ENCODE results near the gene CLMN. TPM values are rescaled to one million over a fixed set of nuclear protein-coding genes. Genes with fewer than 3 reads are reported as not detected.

Gene CLMN
- total RNA-seq, 1 experiment from 2014 or later, result 8.6 TPM

DNA sequence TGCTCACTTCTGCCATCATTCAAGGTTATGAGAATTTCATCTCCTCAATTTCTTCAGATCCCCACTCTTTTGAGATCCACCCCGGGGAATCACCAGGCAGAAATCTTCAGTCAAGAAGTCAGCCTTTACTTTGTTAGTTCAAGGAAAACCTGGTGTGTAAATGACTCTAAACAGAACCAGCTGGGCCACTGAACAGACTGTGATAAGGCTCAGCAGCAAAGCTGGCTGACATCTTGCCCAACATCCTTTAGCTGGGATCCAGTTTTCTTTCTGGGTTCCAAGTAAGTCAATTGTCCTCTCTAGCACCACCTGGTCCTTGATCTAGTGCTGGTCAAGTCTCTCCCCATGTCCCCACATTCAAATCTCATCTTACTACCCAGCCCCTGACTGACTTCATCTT, 11.6 kb downstream of the CLMN start:
- H3K36me3 ChIP-seq (ENCODE audit: insufficient read depth, low read length, poor library complexity, severe bottlenecking), result no peaks in the 10 kb centered on the region
- TF ChIP-seq EZH2 (IDR thresholded peaks at IDR 0.05; ENCODE audit: borderline replicate concordance, low read depth, low read length, poor library complexity, severe bottlenecking), result no peak
- TF ChIP-seq, protein P1, sequence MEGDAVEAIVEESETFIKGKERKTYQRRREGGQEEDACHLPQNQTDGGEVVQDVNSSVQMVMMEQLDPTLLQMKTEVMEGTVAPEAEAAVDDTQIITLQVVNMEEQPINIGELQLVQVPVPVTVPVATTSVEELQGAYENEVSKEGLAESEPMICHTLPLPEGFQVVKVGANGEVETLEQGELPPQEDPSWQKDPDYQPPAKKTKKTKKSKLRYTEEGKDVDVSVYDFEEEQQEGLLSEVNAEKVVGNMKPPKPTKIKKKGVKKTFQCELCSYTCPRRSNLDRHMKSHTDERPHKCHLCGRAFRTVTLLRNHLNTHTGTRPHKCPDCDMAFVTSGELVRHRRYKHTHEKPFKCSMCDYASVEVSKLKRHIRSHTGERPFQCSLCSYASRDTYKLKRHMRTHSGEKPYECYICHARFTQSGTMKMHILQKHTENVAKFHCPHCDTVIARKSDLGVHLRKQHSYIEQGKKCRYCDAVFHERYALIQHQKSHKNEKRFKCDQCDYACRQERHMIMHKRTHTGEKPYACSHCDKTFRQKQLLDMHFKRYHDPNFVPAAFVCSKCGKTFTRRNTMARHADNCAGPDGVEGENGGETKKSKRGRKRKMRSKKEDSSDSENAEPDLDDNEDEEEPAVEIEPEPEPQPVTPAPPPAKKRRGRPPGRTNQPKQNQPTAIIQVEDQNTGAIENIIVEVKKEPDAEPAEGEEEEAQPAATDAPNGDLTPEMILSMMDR (conservative IDR thresholded peaks at IDR 0.05; ENCODE audit: low read depth, low read length), result no peak
- no peak overlapping the region for H3K4me3 ChIP-seq (ENCODE audit: low read depth, low read length, poor library complexity, severe bottlenecking)
- no TSS peak for BruUV-seq (replicated peaks)
- no peaks in the 10 kb centered on the region for H3K9me3 ChIP-seq (ENCODE audit: low read depth, low read length, poor library complexity, severe bottlenecking)
- H3K27me3 ChIP-seq (replicated peaks; ENCODE audit: insufficient read depth, low read depth, low read length, poor library complexity), result no peaks in the 10 kb centered on the region
- intact Hi-C loops (cut with micrococcal nuclease; ENCODE audit: unreplicated experiment), result no loop called here
- CTCF ChIA-PET, result no interaction called here
- DNase-seq (ENCODE audit: low spot score), result no peak
- no peak overlapping the region for H3K27ac ChIP-seq (ENCODE audit: low read depth, low read length, poor library complexity, severe bottlenecking)
- POLR2A ChIA-PET (ENCODE audit: low non-redundant PET), result no interaction called here
- peaks cover 12% of the 10 kb centered on the region for H3K4me1 ChIP-seq (ENCODE audit: insufficient read depth, low read length, poor library complexity, severe bottlenecking)

DNA sequence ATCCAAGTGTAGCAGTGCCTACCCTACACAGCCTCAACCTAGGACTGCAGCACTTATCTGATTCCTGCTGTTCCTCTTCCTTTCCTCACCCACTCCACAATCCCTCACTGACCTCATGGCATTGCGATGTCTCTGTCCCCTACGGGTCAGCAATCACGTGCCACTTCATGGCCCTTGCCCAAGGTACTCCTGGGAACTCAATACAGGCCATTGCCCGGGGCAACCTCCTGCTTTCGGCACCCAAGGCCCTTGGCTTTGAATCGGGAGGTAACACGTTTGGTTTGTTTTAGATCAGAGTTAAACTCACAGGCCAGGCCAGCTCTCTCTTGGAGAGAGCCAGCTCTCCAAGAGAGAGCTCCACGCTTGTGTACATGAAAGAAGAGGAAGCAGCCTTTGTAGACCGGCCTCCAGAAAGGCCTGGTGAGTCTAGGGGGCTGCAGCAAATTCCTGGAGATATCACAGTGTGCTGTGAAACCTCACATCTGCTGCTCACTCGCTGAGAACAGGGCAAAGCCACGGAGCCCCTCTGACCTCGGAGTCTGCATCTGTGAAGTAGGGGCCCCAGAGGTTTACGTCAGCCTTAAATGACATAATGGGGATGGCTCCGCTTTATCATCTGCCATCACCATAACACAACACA, 12.2 kb downstream of the CLMN start:
- ChIA-PET POLR2A (ENCODE audit: low non-redundant PET) (no interaction called here), CTCF (no interaction called here)
- TF ChIP-seq, protein P1 (conservative IDR thresholded peaks at IDR 0.05; ENCODE audit: low read depth, low read length), result no peak
- no peaks in the 10 kb centered on the region for H3K9me3 ChIP-seq (ENCODE audit: low read depth, low read length, poor library complexity, severe bottlenecking)
- H3K4me3 ChIP-seq (ENCODE audit: low read depth, low read length, poor library complexity, severe bottlenecking), result no peak overlapping the region
- peaks cover 17% of the 10 kb centered on the region for H3K4me1 ChIP-seq (ENCODE audit: insufficient read depth, low read length, poor library complexity, severe bottlenecking)
- H3K27ac ChIP-seq (ENCODE audit: low read depth, low read length, poor library complexity, severe bottlenecking), result no peak overlapping the region
- no peak for DNase-seq (ENCODE audit: low spot score)
- intact Hi-C loops (cut with micrococcal nuclease; ENCODE audit: unreplicated experiment), result no loop called here
- no TSS peak for BruUV-seq (replicated peaks)
- H3K36me3 ChIP-seq (ENCODE audit: insufficient read depth, low read length, poor library complexity, severe bottlenecking), result no peaks in the 10 kb centered on the region
- H3K27me3 ChIP-seq (replicated peaks; ENCODE audit: insufficient read depth, low read depth, low read length, poor library complexity), result no peaks in the 10 kb centered on the region

DNA sequence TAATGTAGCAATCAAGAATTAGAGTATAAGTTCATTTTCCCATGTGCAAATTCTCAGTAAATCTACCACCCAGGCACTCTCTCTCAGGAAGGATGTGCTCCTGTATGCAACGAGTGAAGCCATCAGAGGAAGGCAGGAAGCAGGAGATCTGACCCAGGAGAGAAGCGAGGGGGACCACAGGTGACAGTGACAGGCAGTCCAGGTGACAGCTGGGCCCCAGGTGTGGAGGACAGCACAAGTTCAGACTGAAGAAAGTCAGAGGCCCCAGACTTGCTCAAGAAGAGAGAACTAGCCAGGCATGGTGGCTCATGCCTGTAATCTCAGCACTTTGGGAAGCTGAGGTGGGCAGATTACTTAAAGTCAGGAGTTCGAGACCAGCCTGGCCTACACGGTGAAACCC, 13.8 kb downstream of the CLMN start:
- no TSS peak for BruUV-seq (replicated peaks)

More for the DNA sequence above, 13.8 kb downstream of the CLMN start:
- H3K9me3 ChIP-seq (ENCODE audit: low read depth, low read length, poor library complexity, severe bottlenecking), result no peaks in the 10 kb centered on the region
- H3K36me3 ChIP-seq (ENCODE audit: insufficient read depth, low read length, poor library complexity, severe bottlenecking), result no peaks in the 10 kb centered on the region
- intact Hi-C loops (cut with micrococcal nuclease; ENCODE audit: unreplicated experiment), result no loop called here
- no peaks in the 10 kb centered on the region for H3K27me3 ChIP-seq (replicated peaks; ENCODE audit: insufficient read depth, low read depth, low read length, poor library complexity)
- H3K4me1 ChIP-seq (ENCODE audit: insufficient read depth, low read length, poor library complexity, severe bottlenecking), result peaks cover 12% of the 10 kb centered on the region
- POLR2A ChIA-PET (ENCODE audit: low non-redundant PET), result no interaction called here
- DNase-seq (ENCODE audit: low spot score), result no peak
- no peak overlapping the region for H3K27ac ChIP-seq (ENCODE audit: low read depth, low read length, poor library complexity, severe bottlenecking)
- TF ChIP-seq, protein P1 (conservative IDR thresholded peaks at IDR 0.05; ENCODE audit: low read depth, low read length), result no peak
- no peak for TF ChIP-seq EZH2 (IDR thresholded peaks at IDR 0.05; ENCODE audit: borderline replicate concordance, low read depth, low read length, poor library complexity, severe bottlenecking)
- CTCF ChIA-PET, result no interaction called here
- H3K4me3 ChIP-seq (ENCODE audit: low read depth, low read length, poor library complexity, severe bottlenecking), result no peak overlapping the region
